HG02943 (cell line): ENCODE results near the gene IFNL1.
"Not testable (repeated sequence)": the region's sequence is repeated elsewhere in the genome, so short reads cannot be mapped to it uniquely, and the experiment has no call there.

Source experiments
- ATAC-seq: cut with Tn5 transposase; IDR thresholded peaks from one replicate; pipeline ENCODE4 v1.9.1; 2021; ENCODE audit warnings: mild to moderate bottlenecking, low read depth, moderate library complexity; ENCODE audit not compliant: unreplicated experiment

The IFNL1 gene

GRCh38 chr19:39269369-39269768, 26.8 kb upstream of the IFNL1 start:
- ATAC-seq, result not testable (repeated sequence)

- ATAC-seq, result no peak
Observed at GRCh38 chr19:39270036-39270871, 26.0 kb upstream of the IFNL1 start.

DNA sequence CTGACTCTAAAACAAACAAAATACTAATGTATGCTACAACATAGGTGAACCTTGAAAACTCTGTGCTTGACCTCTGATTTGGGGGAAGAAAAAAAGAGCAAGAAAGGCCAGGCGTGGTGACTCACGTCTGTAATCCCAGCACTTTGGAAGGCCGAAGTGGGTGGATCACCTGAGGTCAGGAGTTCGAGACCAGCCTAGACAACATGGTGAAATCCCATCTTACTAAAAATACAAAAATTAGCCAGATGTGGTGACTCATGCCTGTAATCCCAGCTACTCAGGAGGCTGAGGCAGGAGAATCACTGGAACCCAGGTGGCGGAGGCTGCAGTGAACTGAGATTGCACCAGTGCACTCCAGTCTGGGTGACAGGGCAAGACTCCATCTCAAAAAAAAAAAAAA, 22.3 kb upstream of the IFNL1 start:
- not testable (repeated sequence) for ATAC-seq

- ATAC-seq, result no peak
Observed at GRCh38 chr19:39275578-39275977, 20.6 kb upstream of the IFNL1 start.

GRCh38 chr19:39276740-39277139, 19.5 kb upstream of the IFNL1 start:
- no peak for ATAC-seq

- no peak for ATAC-seq
Observed at GRCh38 chr19:39277598-39277997, 18.6 kb upstream of the IFNL1 start.

DNA sequence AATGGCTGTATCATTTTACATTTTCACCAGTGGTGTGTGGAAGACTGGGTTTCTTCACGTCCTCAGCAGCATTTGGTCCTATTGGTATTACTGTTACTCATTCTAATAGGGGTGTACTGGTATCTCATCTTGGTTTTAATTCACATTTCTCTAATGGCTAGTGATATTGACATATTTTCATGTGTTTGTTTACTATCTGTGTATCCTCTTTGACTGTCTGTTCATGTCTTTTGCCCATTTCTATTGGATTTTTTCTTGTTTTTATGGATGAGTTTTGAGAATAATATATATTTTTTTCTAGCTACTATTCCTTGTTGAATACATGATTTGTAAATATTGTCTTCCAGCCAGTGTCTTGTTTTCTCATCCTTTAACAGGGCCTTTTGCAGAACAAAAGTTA, 14.2 kb upstream of the IFNL1 start:
- ATAC-seq, result no peak

DNA sequence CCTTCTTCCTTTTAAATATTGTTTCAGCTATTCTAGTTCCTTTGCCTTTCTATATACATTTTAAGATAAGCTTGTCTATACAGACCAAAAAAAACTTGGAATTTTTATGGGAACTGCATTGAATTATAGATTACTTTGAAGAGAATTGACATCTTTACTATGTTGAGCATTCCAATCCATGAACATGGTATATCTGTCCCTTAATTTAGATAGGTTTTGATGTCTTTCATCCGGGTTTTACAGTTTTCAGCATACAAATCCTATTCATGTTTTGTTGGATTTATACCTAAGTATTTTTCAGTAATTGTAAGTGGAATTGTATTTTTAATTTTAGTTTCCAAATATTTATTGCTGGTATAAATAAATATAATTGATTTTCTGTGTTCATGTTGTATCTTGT, 12.2 kb upstream of the IFNL1 start:
- no peak for ATAC-seq

DNA sequence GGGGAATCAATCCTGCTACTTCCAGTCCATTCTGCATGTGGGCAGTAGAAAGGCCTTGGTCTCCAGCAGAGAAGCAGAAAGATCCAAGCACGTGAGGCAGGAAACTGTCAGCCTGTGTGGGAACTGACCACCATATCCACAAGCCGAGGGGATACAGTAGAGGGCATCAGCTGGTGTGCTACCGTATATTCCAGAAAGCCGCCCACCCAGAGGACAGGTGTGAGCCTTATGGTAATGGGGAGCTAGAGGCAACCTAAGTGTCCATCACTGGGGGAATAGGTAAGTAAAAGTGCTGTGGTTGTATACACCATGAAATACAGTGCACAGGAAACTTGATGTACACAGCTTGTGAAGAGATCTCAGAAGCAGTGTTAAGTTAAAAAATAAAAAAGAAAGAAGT, 2.8 kb upstream of the IFNL1 start:
- ATAC-seq, result no peak

DNA sequence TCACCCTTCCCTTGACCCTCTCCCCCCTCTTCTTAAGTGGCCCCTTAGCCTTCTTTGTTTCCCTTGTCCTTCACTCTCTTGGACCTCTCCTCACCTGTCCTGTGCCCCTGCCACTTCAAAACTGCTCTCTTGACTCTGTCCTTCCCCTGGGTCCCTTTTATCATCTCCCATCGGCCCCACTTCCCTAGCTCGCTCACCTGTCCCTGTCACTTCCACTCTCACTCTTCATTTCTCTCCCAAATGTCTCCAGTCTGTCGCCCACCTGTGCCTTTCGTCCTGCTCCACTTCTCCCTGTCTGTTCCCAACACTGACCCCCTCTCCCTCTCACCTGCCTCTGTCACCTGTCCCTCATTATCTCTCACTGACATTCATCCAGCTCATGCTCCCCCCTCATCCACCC, 699 bp downstream of the IFNL1 start:
- no peak for ATAC-seq

GRCh38 chr19:39297931-39298634, 1.9 kb downstream of the IFNL1 start:
- no peak for ATAC-seq

GRCh38 chr19:39299404-39299803, 3.2 kb downstream of the IFNL1 start:
- no peak for ATAC-seq

GRCh38 chr19:39299832-39300231, 3.6 kb downstream of the IFNL1 start:
- no peak for ATAC-seq

GRCh38 chr19:39301021-39301420, 4.8 kb downstream of the IFNL1 start:
- no peak for ATAC-seq

DNA sequence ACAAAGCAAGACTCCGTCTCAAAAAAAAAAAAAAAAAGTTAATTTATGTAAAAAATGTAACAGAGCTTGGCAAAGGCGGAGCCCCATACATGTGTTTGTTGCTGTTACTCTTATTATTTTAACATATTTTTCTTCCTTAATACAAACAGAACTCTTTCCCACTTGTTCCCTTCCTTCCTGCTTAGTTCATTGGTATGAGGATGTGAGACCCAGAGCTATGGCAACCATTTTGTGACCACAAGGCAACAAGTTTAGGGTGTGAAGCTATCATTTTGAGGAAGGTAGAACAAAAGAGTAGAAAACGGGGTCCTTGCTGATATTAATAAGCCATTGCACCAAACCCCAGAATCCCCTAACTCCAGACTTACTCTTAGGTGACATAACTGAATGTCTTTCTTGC, 5.4 kb downstream of the IFNL1 start:
- ATAC-seq, result no peak

DNA sequence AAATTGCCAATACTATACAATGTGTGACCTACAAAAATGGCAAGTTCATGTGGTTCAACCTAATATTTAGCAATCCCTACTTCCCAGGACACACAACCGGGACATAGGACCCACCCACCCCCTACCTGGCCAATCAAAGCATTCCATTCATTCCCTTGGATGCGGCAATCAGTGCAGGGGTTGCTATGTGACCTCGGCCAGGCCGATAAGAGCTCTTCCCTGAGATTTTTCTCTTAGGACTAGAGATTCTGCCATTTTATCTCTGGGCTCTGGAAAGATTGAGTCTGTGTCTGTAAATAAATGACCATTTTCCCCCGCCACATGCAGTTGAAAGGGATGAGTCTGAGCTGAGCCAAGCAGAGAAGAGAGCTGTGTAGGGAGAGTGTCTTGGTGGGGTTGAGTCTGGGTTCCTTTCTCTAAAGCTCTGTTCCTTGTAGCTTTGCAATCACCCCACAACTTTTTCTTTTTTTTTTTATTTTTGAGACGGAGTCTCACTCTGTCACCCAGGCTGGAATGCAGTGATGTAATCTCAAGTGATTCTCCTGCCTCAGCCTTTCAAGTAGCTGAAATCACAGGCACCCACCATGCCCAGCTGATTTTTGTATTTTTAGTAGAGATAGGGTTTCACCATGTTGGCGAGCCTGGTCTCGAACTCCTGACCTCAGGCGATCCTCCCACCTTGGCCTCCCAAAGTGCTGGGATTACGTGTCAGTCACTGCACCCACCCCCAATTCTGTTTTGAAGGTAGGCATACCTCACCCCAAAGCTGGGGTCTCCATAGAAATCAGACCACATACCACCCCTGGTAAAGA, 7.4 kb downstream of the IFNL1 start:
- ATAC-seq, result no peak

DNA sequence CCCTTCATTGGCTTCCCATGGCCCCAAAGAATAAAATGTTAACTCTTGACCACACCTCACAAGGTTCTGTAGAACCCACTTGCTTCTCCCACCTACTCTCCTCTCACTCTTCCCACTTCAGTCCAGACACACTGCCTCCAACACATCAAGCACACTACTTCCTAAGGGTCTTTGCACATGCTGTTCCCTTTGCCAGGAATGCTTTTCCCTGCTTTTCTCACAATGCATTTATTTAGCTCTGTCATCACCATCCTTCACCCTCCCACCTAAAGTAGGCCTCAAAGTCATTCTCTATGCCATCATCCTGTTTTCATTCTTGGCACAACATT, 7.9 kb downstream of the IFNL1 start:
- ATAC-seq, result no peak

GRCh38 chr19:39304701-39305571, 8.7 kb downstream of the IFNL1 start:
- no peak for ATAC-seq

GRCh38 chr19:39306075-39306474, 9.9 kb downstream of the IFNL1 start:
- no peak for ATAC-seq

GRCh38 chr19:39307046-39307821, 11.0 kb downstream of the IFNL1 start:
- no peak for ATAC-seq
